ENCODE data around the gene CPLX1. TPM values are rescaled to one million over a fixed set of nuclear protein-coding genes. Genes with fewer than 3 reads are reported as not detected.
A peak's percentile ranks its signal among the peaks of the same experiment; 100 is the strongest.

Gene CPLX1
- total RNA-seq = 1 to 10 TPM; 1.3 to 1.6 (median 1.5) TPM
- 1 to 10 TPM in 1 of 3 donors, under 1 TPM in 2; 0.44 to 2.3 (median 0.66) TPM for polyA plus RNA-seq
- long read RNA-seq, donor 1 = 0 reads
- long read RNA-seq, donor 2, partial matches to known transcripts = 0 of 1 reads
- long read RNA-seq, donor 2, other reads (novel, unspliced or antisense) = 1 of 1 reads

DNA sequence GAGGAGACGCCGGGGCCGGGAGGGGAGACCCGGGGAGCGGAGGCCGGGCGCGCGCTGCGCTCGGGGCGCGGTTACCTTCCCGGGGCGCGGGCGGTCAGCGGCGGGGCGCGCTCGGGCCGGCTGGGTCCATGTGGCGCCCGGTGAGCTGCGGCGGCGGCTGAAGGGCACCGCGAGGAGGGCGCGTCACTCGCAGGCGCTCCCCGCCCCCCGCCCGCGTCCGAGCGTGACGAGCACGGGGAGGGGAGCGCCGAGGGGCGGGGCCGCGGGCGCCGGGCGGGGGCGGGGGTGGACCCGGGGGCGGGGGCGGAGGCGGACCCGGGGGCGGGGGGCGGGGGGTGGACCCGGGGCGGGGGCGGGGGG, at the start of gene CPLX1:
Gene CPLX1 (minus strand): TSS at position 159 of the 360 bp plus-strand sequence. CDS start 1,607 bp downstream, outside the sequence.
- H3K4me1 ChIP-seq = no peaks in the 10 kb centered on the region
- intact Hi-C loops (cut with DNase I) = no loop called here
- ATAC-seq (peak in 1 of 4 donors; percentile 48), DNase-seq (peak; percentile 17 to 28)
- H3K4me3 ChIP-seq = peak within 1 kb of the TSS; percentile 49
- H3K36me3 ChIP-seq (ENCODE audit: insufficient read depth in 1 of 2, low read depth in 1 of 2) = no peaks in the 10 kb centered on the region
- peaks cover 0 to 88% (median 35%) of the 10 kb centered on the region in 3 donors for H3K27me3 ChIP-seq (ENCODE audit: insufficient read depth in 3 of 3, low read length in 2 of 3)
- WGBS, 3 donors = 0 to 2% (median 0%) methylated on average over 5 to 52 of the region's 61 CpGs
- no peaks in the 10 kb centered on the region for H3K9me3 ChIP-seq
- TF ChIP-seq, protein P1, sequence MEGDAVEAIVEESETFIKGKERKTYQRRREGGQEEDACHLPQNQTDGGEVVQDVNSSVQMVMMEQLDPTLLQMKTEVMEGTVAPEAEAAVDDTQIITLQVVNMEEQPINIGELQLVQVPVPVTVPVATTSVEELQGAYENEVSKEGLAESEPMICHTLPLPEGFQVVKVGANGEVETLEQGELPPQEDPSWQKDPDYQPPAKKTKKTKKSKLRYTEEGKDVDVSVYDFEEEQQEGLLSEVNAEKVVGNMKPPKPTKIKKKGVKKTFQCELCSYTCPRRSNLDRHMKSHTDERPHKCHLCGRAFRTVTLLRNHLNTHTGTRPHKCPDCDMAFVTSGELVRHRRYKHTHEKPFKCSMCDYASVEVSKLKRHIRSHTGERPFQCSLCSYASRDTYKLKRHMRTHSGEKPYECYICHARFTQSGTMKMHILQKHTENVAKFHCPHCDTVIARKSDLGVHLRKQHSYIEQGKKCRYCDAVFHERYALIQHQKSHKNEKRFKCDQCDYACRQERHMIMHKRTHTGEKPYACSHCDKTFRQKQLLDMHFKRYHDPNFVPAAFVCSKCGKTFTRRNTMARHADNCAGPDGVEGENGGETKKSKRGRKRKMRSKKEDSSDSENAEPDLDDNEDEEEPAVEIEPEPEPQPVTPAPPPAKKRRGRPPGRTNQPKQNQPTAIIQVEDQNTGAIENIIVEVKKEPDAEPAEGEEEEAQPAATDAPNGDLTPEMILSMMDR (IDR thresholded peaks at IDR 0.05) = no peak
- H3K27ac ChIP-seq = no peak within 1 kb of the TSS

DNA sequence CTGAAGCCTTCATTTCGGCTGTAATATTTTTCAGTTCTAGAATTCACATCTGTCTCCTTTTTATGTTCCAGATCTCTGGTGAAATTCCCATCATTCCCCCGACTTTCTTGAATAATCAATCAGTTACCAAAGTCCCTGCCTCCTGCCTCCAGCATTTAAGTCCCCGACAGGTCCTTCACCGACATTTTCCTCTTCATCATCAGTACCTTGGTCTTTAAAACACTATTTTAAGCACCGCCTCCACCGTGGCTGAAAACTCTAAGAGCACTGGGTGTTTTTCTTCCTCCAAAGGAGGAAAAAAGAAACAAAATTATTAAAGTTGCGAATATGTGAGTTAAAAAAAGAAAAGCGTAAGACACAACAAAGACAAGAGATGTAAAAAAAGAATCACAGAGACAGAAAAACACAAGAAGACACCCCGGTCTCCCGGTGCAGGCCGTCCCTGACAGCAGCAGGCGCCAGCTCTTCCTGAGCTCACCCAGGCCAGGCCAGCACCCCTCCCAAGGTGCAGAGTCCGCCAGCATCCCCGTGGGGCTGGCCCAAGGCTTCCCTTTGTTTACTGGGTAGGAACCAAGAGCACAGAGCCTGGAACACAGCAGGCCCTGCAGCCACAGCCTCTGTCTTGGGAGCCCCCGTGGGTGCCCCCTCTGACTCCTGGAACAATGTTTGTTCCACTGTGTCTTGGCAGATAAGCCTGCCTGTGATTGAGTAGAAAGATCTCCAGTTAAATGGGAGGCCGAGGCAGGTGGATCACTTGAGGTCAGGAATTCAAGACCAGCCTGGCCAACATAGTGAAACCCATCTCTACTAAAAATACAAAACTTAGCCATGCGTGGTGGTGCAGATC, 49.3 kb upstream of the CPLX1 start:
- WGBS, 3 donors = 86 to 88% (median 86%) methylated on average over 17 of the region's 17 CpGs
- TF ChIP-seq, protein P1 (IDR thresholded peaks at IDR 0.05) = no peak
- no peak for DNase-seq
- ATAC-seq = no peak
- Histone ChIP-seq H3K27ac (no peak overlapping the region), H3K4me3 (no peak overlapping the region), H3K27me3 (ENCODE audit: insufficient read depth in 3 of 3, low read length in 2 of 3) (no peaks in the 10 kb centered on the region), H3K9me3 (no peaks in the 10 kb centered on the region), H3K36me3 (ENCODE audit: insufficient read depth in 1 of 2, low read depth in 1 of 2) (peaks cover 2 to 94% of the 10 kb centered on the region in 2 donors), H3K4me1 (no peaks in the 10 kb centered on the region)
- intact Hi-C loops (cut with DNase I) = no loop called here

DNA sequence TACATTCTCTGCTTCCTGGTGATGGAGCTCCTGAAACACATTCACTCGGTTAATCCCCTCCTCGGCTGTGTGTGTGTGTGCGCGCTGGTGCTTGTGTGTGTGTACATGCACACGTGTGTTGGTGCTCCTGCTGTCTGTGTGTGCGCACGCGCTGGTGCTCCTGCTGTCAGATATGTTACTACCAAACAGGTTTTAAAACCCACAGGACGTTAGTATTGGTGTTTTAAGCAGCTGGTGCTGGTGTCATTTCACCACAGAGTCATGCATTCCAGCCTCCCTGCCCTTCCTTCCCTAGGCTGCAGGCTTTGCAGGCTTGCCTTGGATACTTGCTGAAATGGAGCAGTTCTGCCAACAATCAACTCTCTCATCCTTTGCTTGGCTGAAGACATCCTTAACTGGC, 48.1 kb upstream of the CPLX1 start:
- Histone ChIP-seq H3K4me1 (no peaks in the 10 kb centered on the region), H3K9me3 (no peaks in the 10 kb centered on the region), H3K27me3 (ENCODE audit: insufficient read depth in 3 of 3, low read length in 2 of 3) (no peaks in the 10 kb centered on the region), H3K4me3 (no peak overlapping the region), H3K36me3 (ENCODE audit: insufficient read depth in 1 of 2, low read depth in 1 of 2) (peaks cover 5 to 88% of the 10 kb centered on the region in 2 donors), H3K27ac (no peak overlapping the region)
- TF ChIP-seq, protein P1 (IDR thresholded peaks at IDR 0.05) = no peak
- ATAC-seq (no peak), DNase-seq (no peak)
- intact Hi-C loops (cut with DNase I) = no loop called here
- WGBS, 3 donors = 66 to 69% (median 67%) methylated on average over 9 of the region's 9 CpGs

DNA sequence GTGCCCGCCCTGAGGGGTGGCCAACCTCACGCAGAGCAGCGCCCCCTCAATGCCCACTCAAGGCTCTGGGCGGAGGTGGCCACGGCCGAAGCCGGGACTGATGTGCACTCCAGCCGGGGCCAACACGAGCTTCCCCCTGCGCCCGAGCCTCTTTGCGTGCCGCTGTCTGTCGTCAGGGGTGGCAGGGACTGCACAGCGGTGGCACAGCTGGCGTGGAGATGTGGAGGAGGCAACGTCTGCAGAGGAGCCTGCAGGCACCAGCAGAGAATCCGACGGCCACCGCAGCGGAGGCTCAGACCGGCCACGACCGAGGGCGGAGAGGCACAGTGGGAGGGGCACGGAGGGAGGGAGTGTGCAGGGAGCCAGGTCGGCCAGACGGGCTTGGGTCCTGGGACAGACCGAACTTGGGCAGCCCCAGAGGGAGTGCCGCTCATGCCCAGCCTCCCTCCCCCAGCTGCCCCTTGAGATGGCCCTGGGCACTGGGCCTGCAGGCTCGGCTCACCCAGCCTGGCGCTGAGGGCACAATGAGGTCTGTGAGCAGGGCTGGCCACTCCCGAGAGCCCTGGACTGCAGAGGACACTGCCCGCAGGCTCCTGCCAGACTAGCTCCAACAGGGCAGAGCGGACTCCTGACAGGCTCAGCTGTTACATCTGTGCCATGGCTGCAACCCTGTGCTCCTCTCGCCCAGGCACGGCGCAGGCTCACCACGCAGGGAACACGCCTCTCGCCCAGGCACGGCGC, 46.5 kb upstream of the CPLX1 start:
- H3K27ac ChIP-seq = no peak overlapping the region
- DNase-seq (no peak), ATAC-seq (peak; percentile 25 to 62 (median 50))
- WGBS, 3 donors = 85 to 88% (median 85%) methylated on average over 41 to 43 of the region's 43 CpGs
- TF ChIP-seq, protein P1 (IDR thresholded peaks at IDR 0.05) = no peak
- H3K27me3 ChIP-seq (ENCODE audit: insufficient read depth in 3 of 3, low read length in 2 of 3) = no peaks in the 10 kb centered on the region
- H3K9me3 ChIP-seq = no peaks in the 10 kb centered on the region
- no peaks in the 10 kb centered on the region for H3K4me1 ChIP-seq
- H3K36me3 ChIP-seq (ENCODE audit: insufficient read depth in 1 of 2, low read depth in 1 of 2) = peaks cover 2 to 85% of the 10 kb centered on the region in 2 donors
- no peak overlapping the region for H3K4me3 ChIP-seq
- intact Hi-C loops (cut with DNase I) = no loop called here

Data from psoas muscle (tissue), 8 donors.